ENCODE measurements around the gene ZNF419. TPM values are rescaled to one million over a fixed set of nuclear protein-coding genes. Genes with fewer than 3 reads are reported as not detected.
"Not testable (repeated sequence)": the region's sequence is repeated elsewhere in the genome, so short reads cannot be mapped to it uniquely, and the experiment has no call there.

Gene ZNF419
- 1 to 10 TPM; 6.3 to 6.6 TPM for total RNA-seq

GRCh38 chr19:57487477-57488298, at the start of gene ZNF419:
ZNF419 (plus strand) TSS chr19:57487750; CDS start chr19:57487951, 201 bp downstream.
- H3K4me1 Mint-ChIP-seq = peaks cover 11% of the 10 kb centered on the region
- POLR2A ChIA-PET = not testable (repeated sequence)
- peak within 1 kb of the TSS; percentile 76 for H3K27ac Mint-ChIP-seq

GRCh38 chr19:57437931-57438330, 49.6 kb upstream of the ZNF419 start:
- H3K9me3 Mint-ChIP-seq (ENCODE audit: low read depth) = peaks cover 38% of the 10 kb centered on the region
- intact Hi-C loops (cut with DNase I, micrococcal nuclease) = loop anchor here in 1 of 2 experiments (10.0 kb wide), 1 partner anchor 1123 kb away; the partner anchor contains the start of gene ZSCAN5A
- no peak overlapping the region for H3K27ac Mint-ChIP-seq
- H3K4me1 Mint-ChIP-seq = peaks cover 21% of the 10 kb centered on the region
- ChIA-PET CTCF (no interaction called here), POLR2A (no interaction called here)
- H3K36me3 Mint-ChIP-seq (ENCODE audit: low read depth) = peaks cover 78% of the 10 kb centered on the region
- ATAC-seq (no peak), DNase-seq (no peak)
- no peak overlapping the region for H3K4me3 Mint-ChIP-seq
- H3K27me3 Mint-ChIP-seq = no peaks in the 10 kb centered on the region

More at GRCh38 chr19:57487477-57488298, at the start of gene ZNF419:
- peaks cover 45% of the 10 kb centered on the region for H3K36me3 Mint-ChIP-seq (ENCODE audit: low read depth)
- H3K4me3 Mint-ChIP-seq = peak within 1 kb of the TSS; percentile 68
- CTCF ChIA-PET = interaction anchor here (0.6 to 0.7 kb wide), 2 partner anchors 15 to 72 kb away, joined by 3 to 5 read pairs; partner anchors contain the start of gene ZNF550
- ATAC-seq = peak; percentile 99
- intact Hi-C loops (cut with DNase I, micrococcal nuclease) = loop anchor here (1.0 to 2.0 kb wide), 9 partner anchors 10 to 448 kb away; partner anchors contain the start of genes ZNF17 (in 2 of the 2), ZNF772 (in 2 of the 2), ZNF773 (in 2 of the 2) and ZNF211 (in 1 of the 2)
- peak; percentile 96 for DNase-seq
- peaks cover 27% of the 10 kb centered on the region for H3K9me3 Mint-ChIP-seq (ENCODE audit: low read depth)
- H3K27me3 Mint-ChIP-seq = not testable (repeated sequence)

DNA sequence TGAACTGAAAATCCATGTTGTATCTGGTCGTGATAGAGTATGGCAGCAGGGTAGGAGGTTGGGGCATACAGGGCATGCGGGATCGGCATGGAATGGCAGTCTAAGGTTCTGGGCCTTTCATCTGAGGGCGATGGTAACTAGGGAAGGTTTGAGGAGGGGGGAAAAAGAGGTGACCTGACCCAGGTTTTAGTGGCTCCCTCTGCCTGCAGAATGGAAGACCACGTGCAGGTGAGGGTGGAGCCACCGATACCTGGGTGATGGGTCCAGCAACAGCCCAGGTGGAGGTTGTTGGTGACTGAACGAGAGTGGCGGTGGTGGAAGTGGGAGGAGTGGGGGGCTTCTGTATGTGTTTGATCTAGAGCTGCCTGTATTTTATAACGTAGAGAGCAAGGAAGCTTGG, 48.6 kb upstream of the ZNF419 start:
- ChIA-PET POLR2A (no interaction called here), CTCF (no interaction called here)
- Mint-ChIP-seq H3K4me1 (peaks cover 21% of the 10 kb centered on the region), H3K27ac (no peak overlapping the region), H3K36me3 (ENCODE audit: low read depth) (peaks cover 88% of the 10 kb centered on the region), H3K27me3 (no peaks in the 10 kb centered on the region), H3K4me3 (no peak overlapping the region), H3K9me3 (ENCODE audit: low read depth) (peaks cover 46% of the 10 kb centered on the region)
- intact Hi-C loops (cut with DNase I, micrococcal nuclease) = loop anchor here in 1 of 2 experiments (10.0 kb wide), 1 partner anchor 1124 kb away; the partner anchor contains the start of gene ZSCAN5A
- ATAC-seq (no peak), DNase-seq (no peak)

DNA sequence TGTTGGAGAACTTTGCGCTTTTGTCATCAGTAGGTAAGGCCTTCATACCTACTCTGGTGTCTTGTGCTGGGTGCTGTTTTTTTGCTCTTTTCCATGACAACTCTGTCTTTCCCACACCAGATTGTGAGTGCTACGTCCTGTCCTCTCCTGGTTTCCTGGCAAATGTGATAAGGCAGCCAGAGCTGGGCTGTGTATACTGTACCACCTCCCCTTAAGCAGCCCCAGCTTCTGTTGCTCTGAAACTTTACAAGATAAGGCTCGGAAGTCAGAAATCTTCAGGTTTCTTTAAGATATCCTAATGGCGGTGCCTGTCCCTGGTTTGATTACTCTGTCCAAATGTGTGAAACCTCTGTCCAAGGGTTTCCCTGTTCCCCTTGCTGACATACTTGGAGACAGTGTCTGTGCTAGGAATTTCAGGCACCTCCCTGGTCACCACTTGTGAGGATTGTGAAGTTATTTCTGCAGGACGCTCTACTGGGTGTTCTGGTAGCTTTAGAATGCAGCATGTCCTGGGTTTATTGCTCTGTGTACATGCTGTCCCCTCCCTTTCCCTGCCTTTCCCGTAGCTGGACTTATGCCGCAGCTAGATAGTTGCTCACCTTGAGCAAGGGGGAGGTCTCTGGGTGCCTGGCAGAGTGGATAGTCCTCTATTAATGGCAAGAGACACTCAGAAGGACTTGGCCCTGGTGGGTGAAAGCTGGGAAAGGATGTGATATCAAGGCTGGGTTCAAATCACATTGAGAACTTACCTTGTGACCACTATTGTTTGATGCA, 45.4 kb upstream of the ZNF419 start:
- DNase-seq (no peak), ATAC-seq (no peak)
- H3K4me3 Mint-ChIP-seq = no peak overlapping the region
- POLR2A ChIA-PET = no interaction called here
- peaks cover 88% of the 10 kb centered on the region for H3K36me3 Mint-ChIP-seq (ENCODE audit: low read depth)
- intact Hi-C loops (cut with DNase I, micrococcal nuclease) = no loop called here
- CTCF ChIA-PET = no interaction called here
- no peak overlapping the region for H3K27ac Mint-ChIP-seq
- H3K4me1 Mint-ChIP-seq = peaks cover 3% of the 10 kb centered on the region
- no peaks in the 10 kb centered on the region for H3K27me3 Mint-ChIP-seq
- peaks cover 55% of the 10 kb centered on the region for H3K9me3 Mint-ChIP-seq (ENCODE audit: low read depth)

DNA sequence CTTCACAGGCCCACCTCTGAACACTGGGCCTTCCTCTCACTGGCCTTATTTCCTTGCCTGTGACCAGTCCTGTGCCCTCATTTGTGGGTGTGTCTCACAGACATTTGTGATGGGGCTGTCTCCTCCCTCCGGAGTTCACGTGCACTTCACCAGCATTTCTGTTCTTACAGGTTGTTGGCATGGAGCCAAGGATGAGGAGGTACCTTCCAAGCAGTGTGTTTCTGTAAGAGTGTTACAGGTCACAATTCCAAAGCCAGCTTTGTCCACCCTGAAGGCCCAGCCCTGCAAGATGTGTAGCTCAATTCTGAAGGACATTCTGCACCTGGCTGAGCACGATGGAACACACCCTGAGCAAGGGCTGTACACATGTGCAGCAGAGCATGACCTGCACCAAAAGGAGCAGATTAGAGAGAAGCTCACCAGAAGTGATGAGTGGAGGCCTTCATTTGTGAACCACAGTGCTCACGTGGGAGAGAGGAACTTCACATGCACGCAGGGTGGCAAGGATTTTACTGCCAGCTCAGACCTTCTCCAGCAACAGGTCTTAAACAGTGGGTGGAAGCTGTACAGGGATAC, 44.3 kb upstream of the ZNF419 start:
- no peak for DNase-seq
- H3K4me1 Mint-ChIP-seq = no peaks in the 10 kb centered on the region
- H3K4me3 Mint-ChIP-seq = no peak overlapping the region
- peaks cover 82% of the 10 kb centered on the region for H3K36me3 Mint-ChIP-seq (ENCODE audit: low read depth)
- ATAC-seq = no peak
- no peaks in the 10 kb centered on the region for H3K27me3 Mint-ChIP-seq
- POLR2A ChIA-PET = no interaction called here
- intact Hi-C loops (cut with DNase I, micrococcal nuclease) = no loop called here
- peaks cover 55% of the 10 kb centered on the region for H3K9me3 Mint-ChIP-seq (ENCODE audit: low read depth)
- no peak overlapping the region for H3K27ac Mint-ChIP-seq
- CTCF ChIA-PET = no interaction called here

GRCh38 chr19:57452307-57452706, 35.2 kb upstream of the ZNF419 start:
- ATAC-seq (no peak), DNase-seq (no peak)
- H3K27me3 Mint-ChIP-seq = no peaks in the 10 kb centered on the region
- H3K4me3 Mint-ChIP-seq = no peak overlapping the region
- H3K27ac Mint-ChIP-seq = no peak overlapping the region
- H3K36me3 Mint-ChIP-seq (ENCODE audit: low read depth) = peaks cover 57% of the 10 kb centered on the region
- peaks cover 47% of the 10 kb centered on the region for H3K9me3 Mint-ChIP-seq (ENCODE audit: low read depth)
- H3K4me1 Mint-ChIP-seq = no peaks in the 10 kb centered on the region
- ChIA-PET POLR2A (no interaction called here), CTCF (no interaction called here)
- intact Hi-C loops (cut with DNase I, micrococcal nuclease) = no loop called here

DNA sequence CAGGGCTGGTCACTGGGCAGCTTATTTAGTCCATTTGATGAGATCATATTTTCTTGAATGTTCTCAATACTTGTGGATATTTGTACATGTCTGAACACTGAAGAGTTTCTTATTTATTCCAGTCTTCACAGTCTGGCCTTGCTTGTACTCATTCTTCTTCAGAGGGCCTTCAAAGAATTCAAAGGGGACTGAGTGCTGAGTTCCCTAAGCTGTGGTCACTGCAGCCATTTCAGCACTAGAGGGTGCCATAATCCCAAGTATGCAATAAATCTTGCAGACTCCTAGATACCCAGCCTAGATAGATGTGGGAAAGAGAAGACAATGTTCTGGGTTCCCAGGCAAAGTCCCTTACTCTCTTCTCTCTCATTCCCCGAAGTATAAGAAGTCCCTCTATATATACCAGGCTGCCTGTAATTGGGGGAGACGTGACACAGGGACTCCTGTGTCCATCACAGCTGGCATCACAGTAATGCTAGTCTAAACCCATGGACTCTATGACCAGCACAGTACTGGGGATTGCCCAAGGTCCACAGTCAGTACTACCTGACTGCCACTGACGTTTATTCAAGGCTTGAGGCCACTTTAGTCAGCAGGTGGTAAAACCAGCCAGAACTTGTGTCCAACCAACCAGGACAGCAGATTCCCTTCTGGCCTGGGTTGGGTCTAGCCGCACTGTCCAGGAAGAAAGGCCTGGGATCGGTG, 21.7 kb upstream of the ZNF419 start:
- Mint-ChIP-seq H3K27ac (no peak overlapping the region), H3K4me3 (no peak overlapping the region), H3K36me3 (ENCODE audit: low read depth) (peaks cover 48% of the 10 kb centered on the region), H3K9me3 (ENCODE audit: low read depth) (peaks cover 56% of the 10 kb centered on the region), H3K4me1 (no peaks in the 10 kb centered on the region), H3K27me3 (no peaks in the 10 kb centered on the region)
- ChIA-PET CTCF (no interaction called here), POLR2A (no interaction called here)
- DNase-seq (peak; percentile 43), ATAC-seq (peak; percentile 65)
- intact Hi-C loops (cut with DNase I, micrococcal nuclease) = no loop called here

GRCh38 chr19:57466489-57466888, 21.1 kb upstream of the ZNF419 start:
- DNase-seq (no peak), ATAC-seq (no peak)
- Mint-ChIP-seq H3K4me3 (no peak overlapping the region), H3K36me3 (ENCODE audit: low read depth) (peaks cover 52% of the 10 kb centered on the region), H3K9me3 (ENCODE audit: low read depth) (peaks cover 57% of the 10 kb centered on the region), H3K27me3 (no peaks in the 10 kb centered on the region), H3K27ac (no peak overlapping the region), H3K4me1 (no peaks in the 10 kb centered on the region)
- ChIA-PET POLR2A (no interaction called here), CTCF (no interaction called here)
- intact Hi-C loops (cut with DNase I, micrococcal nuclease) = no loop called here

DNA sequence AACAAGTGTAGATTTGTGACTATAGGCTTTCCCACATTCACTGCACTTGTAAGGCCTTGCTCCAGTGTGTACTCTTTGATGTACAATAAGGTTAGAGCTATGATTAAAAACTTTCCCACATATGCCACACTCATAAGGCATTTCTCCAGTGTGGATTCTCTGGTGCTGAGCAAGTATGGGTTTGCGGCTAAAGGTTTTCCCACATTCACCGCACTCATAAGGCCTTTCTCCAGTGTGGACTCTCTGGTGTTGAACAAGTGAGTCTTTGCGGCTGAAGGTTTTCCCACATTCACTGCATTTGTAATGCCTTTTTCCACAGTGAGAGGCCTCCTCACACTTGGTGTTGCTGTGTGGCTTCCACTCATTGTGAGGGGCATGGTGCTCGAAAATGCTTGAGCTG, 13.9 kb upstream of the ZNF419 start:
- Mint-ChIP-seq H3K36me3 (ENCODE audit: low read depth) (peaks cover 91% of the 10 kb centered on the region), H3K9me3 (ENCODE audit: low read depth) (peaks cover 73% of the 10 kb centered on the region), H3K4me3 (no peak overlapping the region), H3K4me1 (peaks cover 17% of the 10 kb centered on the region), H3K27ac (no peak overlapping the region), H3K27me3 (no peaks in the 10 kb centered on the region)
- intact Hi-C loops (cut with DNase I, micrococcal nuclease) = no loop called here
- DNase-seq (no peak), ATAC-seq (no peak)
- ChIA-PET CTCF (interaction anchor here (1.1 kb wide), 1 partner anchor 14 kb away, joined by 3 read pairs; no protein-coding TSS in a partner anchor), POLR2A (no interaction called here)

DNA sequence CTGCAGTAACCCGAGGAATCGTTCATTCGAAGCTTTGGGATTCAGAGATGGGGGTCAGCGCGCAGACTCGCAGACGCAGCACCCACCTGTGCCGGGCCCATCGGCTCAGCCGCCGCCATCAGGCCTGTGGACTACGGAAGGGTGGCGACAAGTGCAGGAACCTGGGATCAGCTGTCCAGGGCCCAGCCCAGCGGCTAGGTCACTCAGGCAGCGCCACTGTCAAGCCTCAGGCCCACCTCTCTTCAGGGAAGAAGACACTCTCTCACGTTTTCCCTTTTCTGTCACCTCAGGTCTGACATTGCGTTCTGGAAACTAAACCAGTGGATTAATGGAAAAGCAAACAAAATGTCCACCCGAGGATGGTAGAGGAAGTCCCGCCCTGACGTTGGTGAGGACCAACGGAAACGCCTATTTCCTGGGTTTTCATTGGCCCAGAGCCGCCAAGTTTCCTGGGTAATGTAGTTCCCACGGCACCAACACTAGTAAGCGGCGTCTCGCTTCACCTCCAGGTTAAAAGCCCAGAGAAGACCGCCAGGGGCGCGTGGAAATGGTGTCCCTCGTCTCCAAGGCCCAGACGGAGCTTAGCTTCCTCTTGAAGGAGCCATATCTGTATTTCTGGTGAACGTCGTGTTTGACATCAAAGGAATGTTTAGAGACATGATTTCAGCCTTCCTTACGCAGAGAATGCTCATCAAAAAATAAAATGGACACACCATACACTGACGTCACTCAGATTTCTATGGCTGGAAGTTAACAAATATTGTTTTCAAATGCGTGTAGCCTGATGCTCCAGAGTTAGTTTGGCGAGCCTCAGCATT, 10.2 kb upstream of the ZNF419 start, which contains the start of gene ZNF772:
Gene ZNF772 (minus strand): TSS at position 376 of the 818 bp plus-strand sequence. CDS start 257 bp downstream, at position 119.
- H3K9me3 Mint-ChIP-seq (ENCODE audit: low read depth) = peaks cover 48% of the 10 kb centered on the region
- ATAC-seq (peak; percentile 100), DNase-seq (peak; percentile 92)
- H3K4me1 Mint-ChIP-seq = peaks cover 17% of the 10 kb centered on the region
- no peaks in the 10 kb centered on the region for H3K27me3 Mint-ChIP-seq
- peaks cover 58% of the 10 kb centered on the region for H3K36me3 Mint-ChIP-seq (ENCODE audit: low read depth)
- POLR2A ChIA-PET = no interaction called here
- CTCF ChIA-PET = interaction anchor here (0.6 to 0.7 kb wide), 2 partner anchors 203 to 232 kb away, joined by 3 read pairs; no protein-coding TSS in a partner anchor
- intact Hi-C loops (cut with DNase I, micrococcal nuclease) = loop anchor here (1.0 to 5.0 kb wide), 12 partner anchors 10 to 675 kb away; partner anchors contain the start of genes ZNF416 (in 2 of the 2), ZNF419 (in 2 of the 2), ZNF749 (in 2 of the 2) and ZNF17 (in 1 of the 2)
- H3K4me3 Mint-ChIP-seq = peak within 1 kb of the TSS; percentile 76
- peak within 1 kb of the TSS; percentile 79 for H3K27ac Mint-ChIP-seq

All from activated CD4-positive, alpha-beta T cell treated with anti-CD3 and anti-CD28 coated beads for 36 hours (primary cell).